HepG2 (cell line): ENCODE results near the gene APOL2. TPM values are rescaled to one million over a fixed set of nuclear protein-coding genes. Genes with fewer than 3 reads are reported as not detected.
A peak's percentile ranks its signal among the peaks of the same experiment; 100 is the strongest.

Source experiments
- ATAC-seq: fragments of 200-7000 bp; cut with Tn5 transposase; 3 replicates; pipeline ENCODE4 v1.9.1; 2020; ENCODE audit warnings: mild to moderate bottlenecking, moderate library complexity
- BruUV-seq: library from RNA; stranded (reverse); fragments of 400-500 nt; replicated peaks from 2 replicates; lab custom pipeline; 2021; lab: Mats Ljungman, UMichigan
- CTCF ChIA-PET: fragments of 300-600 bp; formaldehyde crosslinking; extraction: SDS; loops from one replicate; lab custom pipeline; 2021; ENCODE audit warnings: low total read pairs, inconsistent platforms, low intra/inter-chr PET ratio; lab: Yijun Ruan, JAX
- POLR2A ChIA-PET: fragments of 350-600 bp; sonication (Branson Sonifier 250); formaldehyde crosslinking; loops from one replicate; lab custom pipeline; 2020; ENCODE audit warnings: antibody characterized with exemption, inconsistent platforms; lab: Yijun Ruan, JAX
- DNase-seq: peaks from one replicate; pipeline ENCODE4 v3.0.0-alpha.2; 2015; ENCODE audit warnings: low spot score
- FAIRE-seq: peaks from 3 replicates; lab custom pipeline; 2011; peaks lifted over from hg19 to GRCh38; lab: Jason Lieb, UNC
- H2AFZ ChIP-seq: one replicate; pipeline ENCODE4 v1.6.1; 2011; ENCODE audit warnings: low read length, inconsistent platforms
- H3K27ac ChIP-seq: fragments of 300-600 bp; 3 replicates; pipeline ENCODE4 v1.8.0; 2011; ENCODE audit warnings: mixed run types, mild to moderate bottlenecking, mixed read lengths, low read length, inconsistent platforms; ENCODE audit not compliant: insufficient read depth; ENCODE audit errors: extremely low read length
- H3K27me3 ChIP-seq, 2 experiments: fragments of 200-600 bp in 1 of 2; 2 replicates in 1 of 2; 3 replicates in 1 of 2; pipeline versions ENCODE4 v1.6.0 to v1.8.0; 2011; ENCODE audit warnings: low read length in 2 of 2, mild to moderate bottlenecking in 2 of 2, moderate library complexity in 2 of 2, inconsistent platforms in 1 of 2; ENCODE audit not compliant: insufficient read depth in 2 of 2, control insufficient read depth in 1 of 2
- H3K36me3 ChIP-seq, 2 experiments: fragments of 200-600 bp in 1 of 2; replicated peaks in 1 of 2; 2 replicates in 1 of 2; 3 replicates in 1 of 2; pipeline versions ENCODE4 v1.5.1 to v1.8.0; 2011; ENCODE audit warnings: low read length in 2 of 2, inconsistent platforms in 1 of 2; ENCODE audit not compliant: insufficient read depth in 2 of 2, control insufficient read depth in 1 of 2
- H3K4me1 ChIP-seq: 2 replicates; pipeline ENCODE4 v1.5.1; 2012; ENCODE audit warnings: low read length, inconsistent platforms; ENCODE audit not compliant: insufficient read depth
- H3K4me2 ChIP-seq: 2 replicates; pipeline ENCODE4 v1.6.0; 2011; ENCODE audit warnings: low read depth, low read length, inconsistent platforms
- H3K4me3 ChIP-seq, 3 experiments: fragments of 200-600 bp in 1 of 3; sonication (generic), shearing (Covaris generic) in 1 of 3; replicated peaks in 1 of 3; 2 replicates each; pipeline ENCODE4 v1.5.1; 2011 to 2016; ENCODE audit warnings: low read length in 3 of 3, inconsistent platforms in 2 of 3, low read depth in 2 of 3, mild to moderate bottlenecking in 2 of 3, control low read depth in 1 of 3, mixed read lengths in 1 of 3; ENCODE audit not compliant: insufficient read depth in 1 of 3
- H3K79me2 ChIP-seq: one replicate; pipeline ENCODE4 v1.6.1; 2011; ENCODE audit warnings: low read length, inconsistent platforms; ENCODE audit not compliant: insufficient read depth
- H3K9ac ChIP-seq: 2 replicates; pipeline ENCODE4 v1.6.0; 2011; ENCODE audit warnings: mild to moderate bottlenecking, low read depth, low read length, inconsistent platforms; ENCODE audit not compliant: insufficient read depth
- H3K9me3 ChIP-seq: 2 replicates; pipeline ENCODE4 v1.5.1; 2012; ENCODE audit warnings: mild to moderate bottlenecking, low read length
- H4K20me1 ChIP-seq: 2 replicates; pipeline ENCODE4 v1.6.0; 2011; ENCODE audit warnings: inconsistent platforms, mild to moderate bottlenecking, low read length, moderate library complexity; ENCODE audit not compliant: insufficient read depth
- CREB1 ChIP-seq, 2 experiments: fragments of 450-650 bp in 1 of 2; IDR thresholded peaks; 2 replicates each; pipeline ENCODE4 v1.6.1; 2016 to 2017; ENCODE audit warnings: control low read depth in 1 of 2, mild to moderate bottlenecking in 1 of 2, missing compliant biosample characterization in 1 of 2, missing genetic modification characterization in 1 of 2
- ELF1 ChIP-seq: sonication (generic); formaldehyde crosslinking; IDR thresholded peaks from 2 replicates; pipeline ENCODE4 v1.4.0; 2020; ENCODE audit warnings: missing genetic modification reagents
- KDM5A ChIP-seq: fragments of 200-600 bp; sonication (generic); IDR thresholded peaks from 2 replicates; pipeline ENCODE4 v1.7.0; 2018; ENCODE audit warnings: antibody characterized with exemption, mild to moderate bottlenecking, low read length, borderline replicate concordance
- NR2C2 ChIP-seq: sonication (generic); formaldehyde crosslinking; IDR thresholded peaks from 2 replicates; pipeline ENCODE4 v1.4.0; 2020; ENCODE audit warnings: missing genetic modification reagents, mild to moderate bottlenecking, moderate library complexity, borderline replicate concordance
- PCBP1 ChIP-seq: fragments of 200-400 bp; formaldehyde crosslinking; IDR thresholded peaks from 2 replicates; pipeline ENCODE4 v1.6.1; 2017; ENCODE audit warnings: mild to moderate bottlenecking, low read depth, low read length, borderline replicate concordance
- RBM39 ChIP-seq: fragments of 200-400 bp; formaldehyde crosslinking; IDR thresholded peaks from one replicate; pipeline ENCODE4 v1.6.1; 2018; ENCODE audit warnings: antibody characterized with exemption, mild to moderate bottlenecking, low read depth, low read length; ENCODE audit not compliant: poor library complexity, severe bottlenecking
- SKI ChIP-seq: fragments of 450-650 bp; IDR thresholded peaks from one replicate; pipeline ENCODE4 v1.6.1; 2018; ENCODE audit warnings: mild to moderate bottlenecking; ENCODE audit not compliant: partially characterized antibody
- SOX5 ChIP-seq: IDR thresholded peaks from 2 replicates; pipeline ENCODE4 v1.6.1; 2016; ENCODE audit warnings: borderline replicate concordance
- SOX6 ChIP-seq, 2 experiments: fragments of 450-650 bp in 1 of 2; sonication (generic) in 1 of 2; formaldehyde crosslinking in 1 of 2; IDR thresholded peaks; 2 replicates each; pipeline versions ENCODE4 v1.4.0 to v1.6.1; 2017 to 2020; ENCODE audit warnings: antibody characterized with exemption in 1 of 2, mild to moderate bottlenecking in 1 of 2, missing genetic modification reagents in 1 of 2
- XBP1 ChIP-seq: sonication (generic); formaldehyde crosslinking; IDR thresholded peaks from 2 replicates; pipeline ENCODE4 v1.5.0; 2020; ENCODE audit warnings: missing genetic modification reagents
- ZBTB26 ChIP-seq: IDR thresholded peaks from 2 replicates; pipeline ENCODE4 v1.6.1; 2016; ENCODE audit warnings: missing compliant biosample characterization, missing genetic modification reagents, borderline replicate concordance
- ZNF614 ChIP-seq: IDR thresholded peaks from 2 replicates; pipeline ENCODE4 v1.6.1; 2018; ENCODE audit warnings: missing biosample characterization, missing genetic modification reagents, inconsistent platforms, borderline replicate concordance
- ZNF776 ChIP-seq: sonication (generic); formaldehyde crosslinking; IDR thresholded peaks from 2 replicates; pipeline ENCODE4 v1.4.0; 2020; ENCODE audit warnings: mild to moderate bottlenecking, missing genetic modification reagents
- ZNF841 ChIP-seq: sonication (generic); formaldehyde crosslinking; IDR thresholded peaks from 2 replicates; pipeline ENCODE4 v1.8.1; 2023; ENCODE audit warnings: missing genetic modification reagents, borderline replicate concordance
- WGBS: methylation state at CpG from one replicate; pipeline ENCODE4 v1.1.6; 2017; ENCODE audit warnings: low lambda C conversion rate; 5-methylcytosine and 5-hydroxymethylcytosine counted together
- in situ Hi-C: cut with HindIII; loops from 2 replicates; pipeline ENCODE4 v1.10.0; 2017; ENCODE audit warnings: low pct_unique_long_range_greater_than_20kb; ENCODE audit not compliant: extremely low pct_ligation_motif_present
- intact Hi-C: fragments of 100-400 bp; cut with micrococcal nuclease; formaldehyde crosslinking; loops from one replicate; pipeline ENCODE4 v1.10.0; 2022; ENCODE audit not compliant: unreplicated experiment
- polyA plus RNA-seq, 8 experiments: library from polyadenylated mRNA; depleted of rRNA in 3 of 8; stranded (reverse) in 7 of 8; unstranded in 1 of 8; fragments of >200 nt; fragmentation: Illumina TruSeq in 4 of 8; extraction: Trizol in 4 of 8; gene quantifications; 2 replicates each; pipeline versions ENCODE4 v1.2.1 to v1.2.3, GENCODE V29; 2011 to 2016; ENCODE audit warnings: low read depth in 4 of 8, missing spikeins in 1 of 8, mixed read lengths in 1 of 8; ENCODE audit not compliant: insufficient read depth in 1 of 8
- total RNA-seq, 5 experiments: library from RNA; depleted of rRNA; stranded (reverse); fragments of >200 nt; fragmentation: Illumina TruSeq; extraction: Trizol; gene quantifications; 2 replicates each; pipeline ENCODE4 v1.2.3, GENCODE V29; 2016; ENCODE audit warnings: low read depth in 1 of 5

The APOL2 gene
- total and polyA plus RNA-seq, 2 of the 13 experiments (the other 11 are each of a cell fraction or from before 2014, with no cell fraction given): 28.7 to 51.2 TPM

DNA sequence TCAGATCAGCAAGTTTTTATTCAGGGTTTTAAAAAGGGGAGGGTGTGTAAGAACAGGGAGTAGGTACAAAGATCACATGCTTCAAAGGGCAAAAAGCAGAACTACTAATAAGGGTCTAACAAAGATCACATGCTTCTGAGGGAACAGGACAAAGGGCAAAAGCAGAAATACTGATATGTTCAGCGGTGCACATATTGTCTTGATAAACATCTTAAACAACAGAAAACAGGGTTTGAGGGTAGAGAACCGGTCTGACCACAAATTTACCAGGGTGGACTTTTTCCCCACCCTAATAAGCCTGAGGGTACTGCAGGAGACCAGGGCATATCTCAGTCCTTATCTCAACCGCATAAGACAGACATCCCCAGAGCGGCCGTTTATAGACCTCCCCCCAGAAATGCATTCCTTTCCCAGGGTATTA, 29.8 kb downstream of the APOL2 start (continued):
- peak; percentile 37; the same call in 1 of the 2 replicates for TF ChIP-seq SOX5

DNA sequence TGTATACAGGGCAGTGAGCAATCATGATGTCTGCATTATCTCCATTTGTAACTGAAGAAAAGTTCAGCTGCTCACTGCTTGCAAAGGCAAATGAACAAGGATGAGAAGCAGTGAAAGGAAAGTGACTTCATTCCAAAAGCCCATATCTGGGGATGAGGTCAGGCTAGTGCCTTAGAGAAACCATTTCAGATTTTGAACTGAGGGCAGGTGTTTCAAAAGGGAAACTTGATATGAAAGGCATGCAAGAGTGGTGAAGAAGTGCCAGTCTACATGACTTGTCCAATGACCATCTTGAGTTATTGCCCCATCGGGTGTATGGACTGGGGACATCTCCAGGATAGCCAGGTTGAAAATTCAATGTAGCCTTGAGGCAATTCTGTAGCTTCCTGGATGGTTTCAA, 30.4 kb downstream of the APOL2 start:
- Histone ChIP-seq H3K4me2 (no peak overlapping the region), H3K4me1 (peaks cover 97% of the 10 kb centered on the region), H3K9me3 (no peaks in the 10 kb centered on the region), H3K27me3 (no peaks in the 10 kb centered on the region; a peak in 1 of 5 replicates), H3K27ac (no peak overlapping the region), H3K9ac (no peak overlapping the region), H3K79me2 (no peaks in the 10 kb centered on the region), H3K36me3 (no peaks in the 10 kb centered on the region), H2AFZ (no peak overlapping the region), H3K4me3 (no peak overlapping the region), H4K20me1 (no peaks in the 10 kb centered on the region)
- ATAC-seq (no peak), FAIRE-seq (no peak), DNase-seq (no peak)
- in situ Hi-C loops: no loop called here
- intact Hi-C loops: no loop called here
- ChIA-PET CTCF (no interaction called here), POLR2A (interaction anchor here (1.0 kb wide), 1 partner anchor 52 kb away, joined by 3 read pairs; no protein-coding TSS in a partner anchor)
- no peak for TF ChIP-seq SOX6 (IDR thresholded peaks at IDR 0.05)
- 0 out of 2 replicates have a peak, but pooled peaks have one; percentile 0 for TF ChIP-seq SOX6 (CRISPR knock-in tag; IDR thresholded peaks at IDR 0.05)
- TF ChIP-seq RBM39: no peak
- no peak for TF ChIP-seq ZNF841
- WGBS: 58% methylated on average over 1 of the region's 1 CpG
- no TSS peak for BruUV-seq

DNA sequence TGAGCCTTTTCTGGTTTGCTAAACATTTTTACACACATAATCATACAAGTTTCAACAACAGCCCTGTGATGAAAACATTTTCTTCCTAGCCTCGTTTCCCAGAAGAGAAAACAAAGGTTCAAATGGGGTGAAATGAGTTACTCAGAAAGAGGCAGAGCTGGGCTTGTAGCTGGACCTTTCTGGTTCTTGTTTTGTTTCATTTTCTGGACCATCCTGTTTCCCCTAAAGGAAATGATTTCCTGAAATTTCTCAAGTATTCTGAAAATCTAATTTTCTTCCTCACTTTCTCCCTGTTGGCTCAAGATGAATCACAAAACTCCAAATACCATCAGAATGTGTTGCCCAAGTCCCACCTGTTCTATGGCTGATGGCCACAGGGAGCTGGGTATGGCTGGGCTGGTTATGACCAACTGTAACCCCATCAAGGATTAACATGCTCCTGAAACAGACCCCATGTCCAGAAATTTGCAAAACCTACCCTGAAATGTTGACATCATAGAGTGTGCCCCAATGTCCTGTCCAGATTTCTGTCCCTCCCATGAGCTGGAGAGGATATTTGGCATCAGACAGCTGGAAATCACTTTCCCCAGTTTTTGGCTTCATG, 31.1 kb downstream of the APOL2 start:
- Histone ChIP-seq H4K20me1 (no peaks in the 10 kb centered on the region), H3K27ac (no peak overlapping the region), H3K4me1 (peaks cover 97% of the 10 kb centered on the region), H3K4me3 (no peak overlapping the region), H2AFZ (no peak overlapping the region), H3K9ac (no peak overlapping the region), H3K27me3 (no peaks in the 10 kb centered on the region; a peak in 1 of 5 replicates), H3K9me3 (no peaks in the 10 kb centered on the region), H3K36me3 (no peaks in the 10 kb centered on the region), H3K4me2 (no peak overlapping the region), H3K79me2 (no peaks in the 10 kb centered on the region)
- FAIRE-seq (no peak), DNase-seq (no peak), ATAC-seq (no peak)
- in situ Hi-C loops (no loop called here), intact Hi-C loops (no loop called here)
- 3% methylated on average over 1 of the region's 1 CpG for WGBS
- POLR2A ChIA-PET: no interaction called here
- BruUV-seq: no TSS peak
- CTCF ChIA-PET: no interaction called here
- TF ChIP-seq KDM5A (no peak), CREB1 (IDR thresholded peaks at IDR 0.05) (no peak), CREB1 (CRISPR knock-in tag; IDR thresholded peaks at IDR 0.05) (no peak), ZNF614 (no peak), PCBP1 (no peak), SKI (no peak), ZNF776 (no peak), XBP1 (CRISPR knock-in tag) (no peak), ELF1 (CRISPR knock-in tag) (no peak), ZBTB26 (CRISPR knock-in tag) (no peak), NR2C2 (CRISPR knock-in tag) (no peak), RBM39 (no peak)
